ENCODE measurements around the gene TTYH1.
"Not testable (repeated sequence)": the region's sequence is repeated elsewhere in the genome, so short reads cannot be mapped to it uniquely, and the experiment has no call there.

TTYH1 gene

GRCh38 chr19:54461613-54462012 lies 46.3 kb downstream of the TTYH1 start:
- no peak for DNase-seq (ENCODE audit: low read depth)

GRCh38 chr19:54462047-54462654 lies 46.9 kb downstream of the TTYH1 start:
- no peak for DNase-seq (ENCODE audit: low read depth)

- DNase-seq (ENCODE audit: low read depth) = no peak
Measured at GRCh38 chr19:54462655-54463530, 47.6 kb downstream of the TTYH1 start.

GRCh38 chr19:54463531-54464043 lies 48.3 kb downstream of the TTYH1 start, which contains the start of gene LENG9:
Gene LENG9 (minus strand): TSS chr19:54463778. CDS start chr19:54463526, 252 bp downstream.
- DNase-seq (ENCODE audit: low read depth) = peak; percentile 100

GRCh38 chr19:54464044-54464629 lies 48.9 kb downstream of the TTYH1 start:
- DNase-seq (ENCODE audit: low read depth) = peak; percentile 74

- DNase-seq (ENCODE audit: low read depth) = peak; percentile 81
Measured at GRCh38 chr19:54464630-54465425, 49.6 kb downstream of the TTYH1 start.

DNA sequence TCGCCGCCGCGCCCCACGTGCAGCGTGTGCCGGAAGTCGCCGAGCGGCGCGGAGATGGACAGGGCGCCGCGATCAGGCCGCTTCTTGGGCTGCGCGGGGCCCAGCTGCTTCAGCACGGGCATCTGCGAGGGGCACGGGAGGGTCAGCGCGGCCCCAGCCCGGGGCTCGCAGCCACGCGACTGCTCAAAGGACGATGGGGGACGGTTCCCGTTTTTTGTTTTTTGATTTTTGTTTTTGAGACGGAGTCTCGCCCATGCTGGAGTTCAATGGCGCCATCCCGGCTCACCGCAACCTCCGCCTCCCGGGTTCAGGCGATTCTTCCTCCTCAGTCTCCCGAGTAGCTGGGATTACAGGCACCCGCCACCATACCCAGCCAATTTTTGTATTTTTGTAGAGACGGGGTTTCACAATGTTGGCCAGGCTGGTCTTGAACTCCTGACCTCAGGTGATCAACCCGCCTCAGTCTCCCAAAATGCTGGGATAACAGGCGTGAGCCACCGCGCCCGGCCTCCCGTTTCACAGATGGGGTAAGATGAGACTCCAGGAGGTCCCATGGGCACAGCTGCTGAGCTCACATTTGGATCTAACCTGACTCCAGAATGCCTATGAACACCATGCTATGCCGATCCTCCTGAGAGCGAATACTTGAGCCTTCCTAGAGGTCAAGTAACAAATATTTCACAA lies 50.3 kb downstream of the TTYH1 start:
- no peak for DNase-seq (ENCODE audit: low read depth)

GRCh38 chr19:54466110-54466480 lies 50.8 kb downstream of the TTYH1 start:
- not testable (repeated sequence) for DNase-seq (ENCODE audit: low read depth)

DNA sequence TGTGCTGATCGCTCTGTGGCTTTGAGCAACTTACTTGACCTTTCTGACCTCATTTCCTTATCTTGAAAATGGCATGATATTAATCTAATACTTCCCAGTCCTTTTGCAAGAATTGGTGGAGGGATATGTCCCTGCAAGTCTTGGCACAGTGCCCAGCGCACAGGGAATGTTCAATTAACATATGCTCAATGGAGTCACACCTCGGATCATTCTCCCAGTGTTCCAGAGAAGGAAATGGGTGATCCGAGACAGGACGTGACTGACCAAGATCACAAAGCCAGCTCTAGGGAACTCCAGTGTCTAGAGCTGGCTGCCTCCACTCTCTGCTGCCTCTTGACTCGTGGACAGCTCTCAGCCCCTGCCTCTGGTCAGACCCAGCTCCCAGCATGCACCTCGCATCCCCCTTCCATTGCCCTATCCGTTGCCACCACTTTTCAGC lies 54.3 kb downstream of the TTYH1 start:
- DNase-seq (ENCODE audit: low read depth) = no peak

- no peak for DNase-seq (ENCODE audit: low read depth)
Measured at GRCh38 chr19:54470276-54470887, 55.1 kb downstream of the TTYH1 start.

GRCh38 chr19:54470991-54471782 lies 55.9 kb downstream of the TTYH1 start:
- no peak for DNase-seq (ENCODE audit: low read depth)

- DNase-seq (ENCODE audit: low read depth) = no peak
Measured at GRCh38 chr19:54473071-54473891, 58.0 kb downstream of the TTYH1 start, which contains the start of gene CDC42EP5. Gene CDC42EP5 (minus strand): TSS chr19:54473296. CDS start chr19:54465547, 7,749 bp downstream.

- no peak for DNase-seq (ENCODE audit: low read depth)
Measured at GRCh38 chr19:54473892-54474372, 58.7 kb downstream of the TTYH1 start.

DNA sequence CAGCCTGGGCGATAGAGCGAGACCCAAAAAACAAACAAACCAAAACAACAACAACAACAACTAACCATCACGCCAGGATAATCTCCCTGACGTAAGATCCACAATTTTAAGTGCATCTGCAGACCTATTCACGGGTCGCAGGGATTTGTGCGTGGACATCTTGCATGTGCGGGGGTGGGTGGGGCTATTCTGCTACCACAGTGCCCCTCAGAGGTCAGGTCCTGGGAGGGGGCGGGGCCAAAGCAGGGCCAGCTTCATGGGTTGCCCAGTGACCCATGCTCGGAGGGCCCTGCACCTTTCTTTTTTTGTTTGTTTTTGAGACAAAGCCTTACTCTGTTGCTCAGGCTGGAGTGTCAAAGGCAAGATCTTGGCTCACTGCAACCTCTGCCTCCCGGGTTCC lies 60.4 kb downstream of the TTYH1 start:
- DNase-seq (ENCODE audit: low read depth) = no peak

GRCh38 chr19:54477650-54478049 lies 62.4 kb downstream of the TTYH1 start:
- no peak for DNase-seq (ENCODE audit: low read depth)

DNA sequence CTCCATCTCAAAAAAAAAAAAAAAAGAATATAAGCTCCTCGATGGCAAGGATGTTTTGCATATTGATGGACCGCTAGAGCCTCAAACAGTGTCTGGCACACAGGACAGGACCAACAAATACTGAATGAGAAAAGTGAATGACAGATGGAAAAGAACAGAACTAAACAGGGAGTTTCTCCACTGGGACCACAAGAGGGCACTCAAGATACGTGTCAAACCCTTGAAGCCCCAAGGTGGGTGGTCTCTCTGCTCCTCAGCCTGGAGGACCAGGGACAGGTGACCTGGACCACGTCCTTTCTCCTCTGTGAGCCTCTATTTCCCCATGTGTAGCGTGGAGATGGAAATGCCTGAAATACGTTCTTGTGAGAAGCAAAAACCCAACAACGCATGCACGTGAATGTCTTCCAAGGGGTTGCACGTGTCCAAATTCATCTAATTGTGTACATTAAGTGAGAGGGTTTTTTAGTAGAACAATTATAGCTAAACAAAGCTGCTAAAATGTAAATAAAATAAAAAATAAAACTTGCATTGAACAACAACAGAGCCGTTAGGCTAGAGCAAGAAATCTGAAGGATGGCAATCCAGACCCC lies 63.5 kb downstream of the TTYH1 start:
- DNase-seq (ENCODE audit: low read depth) = no peak

DNA sequence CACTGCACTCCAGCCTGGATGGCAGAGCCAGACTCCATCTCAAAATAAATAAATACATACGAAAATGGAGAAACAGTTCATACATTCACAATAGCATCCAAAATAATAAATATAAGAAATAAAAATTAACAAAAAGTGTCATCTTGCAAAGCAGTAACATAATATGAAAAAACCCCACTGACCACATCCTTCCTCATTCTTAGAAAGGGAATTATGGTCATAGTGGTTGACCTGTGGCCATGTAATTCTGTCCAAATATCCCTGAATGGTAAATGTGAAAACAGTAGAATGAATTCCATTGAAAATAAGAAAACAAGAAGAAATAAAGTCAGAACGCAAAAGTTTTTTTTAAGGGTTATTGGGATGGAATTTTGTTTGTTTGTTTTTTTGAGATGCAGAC lies 64.8 kb downstream of the TTYH1 start:
- no peak for DNase-seq (ENCODE audit: low read depth)

DNA sequence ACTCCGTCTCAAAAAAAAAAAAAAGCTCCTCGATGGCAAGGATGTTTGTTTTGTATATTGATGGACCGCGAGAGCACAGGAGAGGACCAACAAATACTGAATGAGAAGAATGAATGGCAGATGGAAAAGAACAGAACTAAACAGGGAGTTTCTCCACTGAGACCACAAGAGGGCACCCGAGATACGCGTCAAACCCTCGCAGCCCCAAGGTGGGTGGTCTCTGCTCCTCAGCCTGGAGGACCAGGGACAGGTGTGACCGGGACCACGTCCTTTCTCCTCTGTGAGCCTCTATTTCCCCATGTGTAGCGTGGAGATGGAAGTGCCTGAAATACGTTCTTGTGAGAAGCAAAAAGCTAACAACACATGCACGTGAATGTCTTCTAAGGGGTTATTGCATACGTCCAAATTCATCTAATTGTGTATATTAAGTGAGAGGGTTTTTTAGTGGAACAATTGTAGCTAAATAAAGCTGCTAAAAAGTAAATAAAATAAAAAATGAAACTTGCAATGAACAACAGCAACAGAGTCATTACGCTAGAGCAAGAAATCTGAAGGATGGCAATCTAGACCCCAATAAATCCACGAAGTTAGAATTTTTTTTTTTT lies 66.2 kb downstream of the TTYH1 start:
- DNase-seq (ENCODE audit: low read depth) = no peak

Data from CMK (cell line).